Neural crest cell (in vitro differentiated cells): ENCODE data around the gene CFTR. TPM values are rescaled to one million over a fixed set of nuclear protein-coding genes. Genes with fewer than 3 reads are reported as not detected.
A peak's percentile ranks its signal among the peaks of the same experiment; 100 is the strongest.

ENCODE experiments used
- DNase-seq: peaks from one replicate; pipeline ENCODE4 v3.0.0; 2021; ENCODE audit warnings: low read depth, mixed read lengths, low spot score
- H3K27ac Mint-ChIP-seq: one replicate; pipeline ENCODE4 v1.8.0; 2021; ENCODE audit warnings: mild to moderate bottlenecking, mixed read lengths; ENCODE audit not compliant: unreplicated experiment
- H3K27me3 Mint-ChIP-seq: 2 replicates; pipeline ENCODE4 v1.8.0; 2021; ENCODE audit warnings: low read depth, mild to moderate bottlenecking, mixed read lengths
- H3K36me3 Mint-ChIP-seq: 2 replicates; pipeline ENCODE4 v1.8.0; 2021; ENCODE audit warnings: low read depth, mild to moderate bottlenecking, mixed read lengths
- H3K4me1 Mint-ChIP-seq: 2 replicates; pipeline ENCODE4 v1.8.0; 2021; ENCODE audit warnings: mixed read lengths
- H3K4me3 Mint-ChIP-seq: one replicate; pipeline ENCODE4 v1.8.0; 2021; ENCODE audit warnings: mild to moderate bottlenecking, mixed read lengths
- H3K9me3 Mint-ChIP-seq: 2 replicates; pipeline ENCODE4 v1.8.0; 2021; ENCODE audit warnings: mixed read lengths
- total RNA-seq: library from RNA; stranded (reverse); gene quantifications from 2 replicates; pipeline ENCODE4 v1.2.1, GENCODE V29; 2021
- TF ChIP-seq, protein P1 (sequence below): fragments of 200-600 bp; sonication (generic); conservative IDR thresholded peaks from 2 replicates; pipeline ENCODE4 v1.5.0; 2021; ENCODE audit warnings: antibody characterized with exemption, mild to moderate bottlenecking

Gene CFTR
- total RNA-seq, 1 donor from 2014 or later: not detected

GRCh38 chr7:117683430-117684175 lies 203.8 kb downstream of the CFTR start:
- TF ChIP-seq, protein P1, sequence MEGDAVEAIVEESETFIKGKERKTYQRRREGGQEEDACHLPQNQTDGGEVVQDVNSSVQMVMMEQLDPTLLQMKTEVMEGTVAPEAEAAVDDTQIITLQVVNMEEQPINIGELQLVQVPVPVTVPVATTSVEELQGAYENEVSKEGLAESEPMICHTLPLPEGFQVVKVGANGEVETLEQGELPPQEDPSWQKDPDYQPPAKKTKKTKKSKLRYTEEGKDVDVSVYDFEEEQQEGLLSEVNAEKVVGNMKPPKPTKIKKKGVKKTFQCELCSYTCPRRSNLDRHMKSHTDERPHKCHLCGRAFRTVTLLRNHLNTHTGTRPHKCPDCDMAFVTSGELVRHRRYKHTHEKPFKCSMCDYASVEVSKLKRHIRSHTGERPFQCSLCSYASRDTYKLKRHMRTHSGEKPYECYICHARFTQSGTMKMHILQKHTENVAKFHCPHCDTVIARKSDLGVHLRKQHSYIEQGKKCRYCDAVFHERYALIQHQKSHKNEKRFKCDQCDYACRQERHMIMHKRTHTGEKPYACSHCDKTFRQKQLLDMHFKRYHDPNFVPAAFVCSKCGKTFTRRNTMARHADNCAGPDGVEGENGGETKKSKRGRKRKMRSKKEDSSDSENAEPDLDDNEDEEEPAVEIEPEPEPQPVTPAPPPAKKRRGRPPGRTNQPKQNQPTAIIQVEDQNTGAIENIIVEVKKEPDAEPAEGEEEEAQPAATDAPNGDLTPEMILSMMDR: no peak
- DNase-seq: no peak
- Mint-ChIP-seq H3K9me3 (no peaks in the 10 kb centered on the region), H3K27ac (no peak overlapping the region), H3K27me3 (no peaks in the 10 kb centered on the region), H3K4me1 (peaks cover 15% of the 10 kb centered on the region), H3K4me3 (no peak overlapping the region), H3K36me3 (no peaks in the 10 kb centered on the region)

DNA sequence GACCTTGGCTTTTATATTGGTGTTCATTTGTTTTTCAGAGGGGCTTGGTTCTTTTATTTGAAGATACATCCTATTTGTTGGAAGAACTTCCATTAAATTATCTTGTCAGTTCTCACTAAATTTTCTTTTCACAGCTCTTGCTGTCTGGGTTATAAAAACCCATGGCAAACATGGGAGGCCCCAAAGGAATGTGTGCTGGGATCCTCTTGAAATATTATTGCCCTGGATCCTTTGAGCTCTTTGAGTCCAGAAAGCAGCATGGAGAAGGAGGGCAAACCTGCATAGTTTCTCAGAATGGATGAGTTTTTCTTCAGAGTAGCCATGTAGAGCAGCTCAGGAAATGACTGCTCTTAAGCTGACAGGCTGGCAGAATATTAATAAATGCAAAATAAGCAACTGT lies 206.0 kb downstream of the CFTR start:
- Mint-ChIP-seq H3K4me3 (no peak overlapping the region), H3K27ac (no peak overlapping the region), H3K4me1 (peaks cover 15% of the 10 kb centered on the region), H3K9me3 (no peaks in the 10 kb centered on the region), H3K36me3 (no peaks in the 10 kb centered on the region), H3K27me3 (no peaks in the 10 kb centered on the region)
- no peak for DNase-seq
- TF ChIP-seq, protein P1: no peak

GRCh38 chr7:117686311-117686935 lies 206.6 kb downstream of the CFTR start:
- Mint-ChIP-seq H3K4me1 (peaks cover 15% of the 10 kb centered on the region), H3K27me3 (no peaks in the 10 kb centered on the region), H3K27ac (peak overlapping the region; percentile 75), H3K36me3 (no peaks in the 10 kb centered on the region), H3K4me3 (no peak overlapping the region), H3K9me3 (peaks cover 2% of the 10 kb centered on the region)
- TF ChIP-seq, protein P1: no peak
- DNase-seq: no peak

- Mint-ChIP-seq H3K9me3 (peaks cover 3% of the 10 kb centered on the region), H3K4me1 (peaks cover 15% of the 10 kb centered on the region), H3K27me3 (no peaks in the 10 kb centered on the region), H3K36me3 (no peaks in the 10 kb centered on the region), H3K4me3 (no peak overlapping the region), H3K27ac (no peak overlapping the region)
- TF ChIP-seq, protein P1: no peak
- DNase-seq: no peak
Observed at GRCh38 chr7:117688126-117688525, 208.3 kb downstream of the CFTR start.

GRCh38 chr7:117689406-117689805 lies 209.6 kb downstream of the CFTR start:
- TF ChIP-seq, protein P1: no peak
- no peak for DNase-seq
- Mint-ChIP-seq H3K27me3 (no peaks in the 10 kb centered on the region), H3K9me3 (peaks cover 6% of the 10 kb centered on the region), H3K4me1 (peaks cover 6% of the 10 kb centered on the region), H3K36me3 (no peaks in the 10 kb centered on the region), H3K4me3 (no peak overlapping the region), H3K27ac (no peak overlapping the region)
